ENCODE data around the gene HS6ST3.

GRCh38 chr13:96662036-96662435 lies 572.1 kb downstream of the HS6ST3 start:
- TF ChIP-seq CTCF (IDR thresholded peaks at IDR 0.05; ENCODE audit: borderline replicate concordance, extremely low read depth, low read length, poor library complexity, severe bottlenecking), result no peak
- TF ChIP-seq EZH2 (IDR thresholded peaks at IDR 0.05; ENCODE audit: borderline replicate concordance, low read depth, low read length, severe bottlenecking), result no peak

All from DND-41 (cell line).